Testis (tissue), 3 donors: ENCODE results near the gene SLC24A2. TPM values are rescaled to one million over a fixed set of nuclear protein-coding genes. Genes with fewer than 3 reads are reported as not detected.

Experiments used
- DNase-seq: peaks from one replicate; pipeline ENCODE4 v3.0.0-alpha.2; 2019
- H3K27ac ChIP-seq, 2 donors: fragments of 200-600 bp; sonication (generic); one replicate each; pipeline ENCODE4 v1.5.1; 2019
- H3K27me3 ChIP-seq: fragments of 200-600 bp; sonication (generic); one replicate; pipeline ENCODE4 v1.5.1; 2019
- H3K36me3 ChIP-seq: fragments of 200-600 bp; sonication (generic); one replicate; pipeline ENCODE4 v1.5.1; 2017; ENCODE audit warnings: low read depth; ENCODE audit errors: missing control alignments
- H3K4me1 ChIP-seq: fragments of 200-600 bp; sonication (generic); one replicate; pipeline ENCODE4 v1.5.1; 2019
- H3K4me3 ChIP-seq, 2 donors: fragments of 200-600 bp; sonication (generic); one replicate each; pipeline ENCODE4 v1.5.1; 2017 to 2019
- H3K9me3 ChIP-seq: fragments of 200-600 bp; sonication (generic); one replicate; pipeline ENCODE4 v1.5.1; 2017
- POLR2A ChIP-seq: fragments of 450-650 bp; IDR thresholded peaks from one replicate; pipeline ENCODE4 v1.6.1; 2017; ENCODE audit warnings: antibody characterized with exemption, mild to moderate bottlenecking, moderate library complexity
- WGBS, 2 donors: methylation state at CpG; one replicate each; pipeline ENCODE4 v1.1.5; 2018; 5-methylcytosine and 5-hydroxymethylcytosine counted together
- intact Hi-C: fragments of 100-400 bp; cut with DNase I; formaldehyde crosslinking; loops from one replicate; pipeline ENCODE4 v1.15.1; 2023; ENCODE audit warnings: low total_unique reads
- polyA plus RNA-seq: library from polyadenylated mRNA; stranded (reverse); fragments of 350-450 nt; fragmentation: Illumina TruSeq; extraction: RNeasy Lipid Tissue Mini Kit (QIAGEN cat#74804); gene quantifications from one replicate; pipeline ENCODE4 v1.2.3, GENCODE V29; 2014; ENCODE audit warnings: low read depth, low replicate concordance; ENCODE audit not compliant: insufficient read depth
- total RNA-seq, 2 donors: library from RNA; depleted of rRNA; stranded (reverse); fragments of >200 nt; gene quantifications; one replicate each; pipeline ENCODE4 v1.2.3, GENCODE V29; 2016
- TF ChIP-seq, protein P1 (sequence below), 3 experiments: fragments of 450-650 bp in 2 of 3; fragments of 200-600 bp in 1 of 3; sonication (generic) in 1 of 3; IDR thresholded peaks; one replicate each; pipeline ENCODE4 v1.5.1; 2016 to 2019; ENCODE audit warnings: antibody characterized with exemption in 3 of 3, mild to moderate bottlenecking in 2 of 3, moderate library complexity in 1 of 3

Gene SLC24A2
- total and polyA plus RNA-seq, 3 donors from 2014 or later = 0.40 to 1.7 (median 1.7) TPM

DNA sequence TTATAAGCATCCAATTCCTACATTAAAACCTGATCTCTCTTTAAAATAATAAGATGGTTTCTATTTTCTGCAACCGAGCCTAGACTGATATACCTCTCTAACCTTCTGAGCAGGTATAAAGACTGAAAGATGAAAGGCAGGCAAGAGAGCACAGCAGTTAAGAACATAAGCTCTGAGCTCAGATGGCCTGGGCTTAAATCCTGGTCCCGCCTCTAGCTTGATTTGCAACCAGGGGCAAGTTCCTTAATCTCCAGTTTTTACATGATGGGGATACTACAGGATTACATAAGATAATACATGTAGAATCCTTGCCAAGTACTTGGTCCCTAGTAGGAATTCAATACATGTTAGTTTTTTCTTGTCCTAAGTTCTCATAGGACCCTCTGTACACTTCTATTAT is 33.9 kb downstream of the SLC24A2 start:
- H3K4me1 ChIP-seq = no peaks in the 10 kb centered on the region
- intact Hi-C loops = no loop called here
- no peaks in the 10 kb centered on the region for H3K9me3 ChIP-seq
- no peak for DNase-seq
- no peak overlapping the region for H3K27ac ChIP-seq
- TF ChIP-seq, protein P1, sequence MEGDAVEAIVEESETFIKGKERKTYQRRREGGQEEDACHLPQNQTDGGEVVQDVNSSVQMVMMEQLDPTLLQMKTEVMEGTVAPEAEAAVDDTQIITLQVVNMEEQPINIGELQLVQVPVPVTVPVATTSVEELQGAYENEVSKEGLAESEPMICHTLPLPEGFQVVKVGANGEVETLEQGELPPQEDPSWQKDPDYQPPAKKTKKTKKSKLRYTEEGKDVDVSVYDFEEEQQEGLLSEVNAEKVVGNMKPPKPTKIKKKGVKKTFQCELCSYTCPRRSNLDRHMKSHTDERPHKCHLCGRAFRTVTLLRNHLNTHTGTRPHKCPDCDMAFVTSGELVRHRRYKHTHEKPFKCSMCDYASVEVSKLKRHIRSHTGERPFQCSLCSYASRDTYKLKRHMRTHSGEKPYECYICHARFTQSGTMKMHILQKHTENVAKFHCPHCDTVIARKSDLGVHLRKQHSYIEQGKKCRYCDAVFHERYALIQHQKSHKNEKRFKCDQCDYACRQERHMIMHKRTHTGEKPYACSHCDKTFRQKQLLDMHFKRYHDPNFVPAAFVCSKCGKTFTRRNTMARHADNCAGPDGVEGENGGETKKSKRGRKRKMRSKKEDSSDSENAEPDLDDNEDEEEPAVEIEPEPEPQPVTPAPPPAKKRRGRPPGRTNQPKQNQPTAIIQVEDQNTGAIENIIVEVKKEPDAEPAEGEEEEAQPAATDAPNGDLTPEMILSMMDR (IDR thresholded peaks at IDR 0.05) = no peak
- no peak for TF ChIP-seq POLR2A
- no peaks in the 10 kb centered on the region for H3K36me3 ChIP-seq
- H3K4me3 ChIP-seq = no peak overlapping the region
- no peaks in the 10 kb centered on the region for H3K27me3 ChIP-seq
- WGBS, 2 donors = 90 to 92% methylated on average over 2 of the region's 2 CpGs

DNA sequence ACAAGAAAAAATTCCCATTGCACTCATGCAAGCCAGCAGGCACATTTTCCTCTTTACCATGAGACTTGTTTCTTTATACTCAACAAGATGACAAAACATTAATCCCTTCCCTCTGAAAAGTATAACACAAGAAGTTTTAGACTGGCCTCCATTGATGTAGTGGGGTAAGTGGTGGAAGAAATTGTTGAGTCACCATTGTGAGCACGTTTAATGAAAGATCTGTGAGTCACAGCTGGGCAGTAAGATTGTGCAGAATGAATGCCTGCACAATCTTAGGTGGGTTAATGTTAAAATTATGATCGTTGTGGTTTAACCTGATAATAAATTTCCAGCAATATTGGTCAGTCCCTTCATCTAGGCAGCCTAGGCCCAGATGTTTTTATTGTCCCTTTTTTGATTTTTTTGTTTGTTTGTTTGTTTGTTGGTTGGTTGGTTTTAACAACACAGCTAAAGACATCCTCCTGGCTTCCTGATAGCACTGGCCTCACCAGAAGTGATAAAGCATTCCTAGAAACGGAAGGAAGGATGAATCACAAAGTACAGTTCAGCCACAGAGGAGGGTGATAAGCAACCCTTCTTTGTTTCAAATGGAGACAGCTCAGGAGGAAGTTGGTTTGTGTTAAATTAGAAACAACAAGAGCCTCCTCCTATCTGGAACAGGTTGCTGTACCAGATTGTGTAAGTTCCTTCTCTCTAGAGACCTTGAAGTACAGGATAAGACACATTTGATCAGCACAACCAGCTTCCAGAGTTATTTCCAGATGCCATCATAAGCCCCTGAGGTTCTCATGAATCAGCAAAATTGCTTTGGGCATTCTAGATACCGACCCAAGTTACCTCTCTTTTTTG is 40.3 kb downstream of the SLC24A2 start:
- no peak for DNase-seq
- Histone ChIP-seq H3K27ac (no peak overlapping the region), H3K9me3 (no peaks in the 10 kb centered on the region), H3K36me3 (no peaks in the 10 kb centered on the region), H3K27me3 (no peaks in the 10 kb centered on the region), H3K4me1 (no peaks in the 10 kb centered on the region), H3K4me3 (no peak overlapping the region)
- intact Hi-C loops = no loop called here
- TF ChIP-seq, protein P1 (IDR thresholded peaks at IDR 0.05) = no peak
- TF ChIP-seq POLR2A = no peak
- WGBS, 2 donors = 55% methylated on average over 4 of the region's 4 CpGs

DNA sequence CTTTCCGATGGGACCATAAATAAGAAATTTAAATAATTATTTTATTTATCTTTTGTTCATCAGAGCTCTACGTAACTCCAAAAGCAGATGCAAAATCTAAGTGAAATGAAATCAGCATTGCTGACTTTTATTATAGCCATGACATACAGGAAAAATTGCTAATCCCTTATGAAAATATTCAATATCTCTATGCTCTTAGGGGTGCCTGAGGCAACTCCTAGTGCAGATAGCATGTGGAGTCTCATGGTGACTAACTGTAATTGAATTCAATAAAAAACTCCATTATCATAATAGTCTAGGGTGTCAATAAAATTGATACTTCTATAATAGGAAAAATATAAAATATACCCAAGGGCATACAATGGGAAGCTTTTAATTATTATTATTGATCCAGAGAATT is 42.6 kb downstream of the SLC24A2 start:
- no peak overlapping the region for H3K4me3 ChIP-seq
- DNase-seq = no peak
- no peaks in the 10 kb centered on the region for H3K27me3 ChIP-seq
- TF ChIP-seq POLR2A = no peak
- TF ChIP-seq, protein P1 (IDR thresholded peaks at IDR 0.05) = no peak
- 87 to 90% methylated on average over 2 of the region's 2 CpGs for WGBS, 2 donors
- no peaks in the 10 kb centered on the region for H3K36me3 ChIP-seq
- H3K27ac ChIP-seq = no peak overlapping the region
- H3K9me3 ChIP-seq = no peaks in the 10 kb centered on the region
- intact Hi-C loops = no loop called here
- H3K4me1 ChIP-seq = no peaks in the 10 kb centered on the region

DNA sequence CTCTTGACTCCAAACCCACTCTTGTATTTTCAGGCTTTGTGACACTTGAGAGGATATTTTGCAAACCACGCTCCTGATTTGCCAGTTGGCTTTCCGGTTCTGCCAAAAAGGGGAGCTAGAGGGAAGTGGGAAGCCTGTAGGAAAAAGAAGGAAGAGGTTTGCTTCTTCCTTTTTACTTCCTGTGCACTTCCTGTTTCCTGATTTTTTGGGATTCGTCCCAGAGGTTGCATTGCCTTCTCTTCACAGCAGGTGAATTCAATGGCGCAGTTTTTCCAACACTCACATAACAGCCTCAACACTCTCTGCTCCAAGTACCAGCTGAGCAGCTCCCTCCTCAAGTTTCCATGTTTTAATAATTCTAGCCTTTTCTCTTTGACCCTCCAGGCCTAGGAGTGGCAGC is 47.7 kb downstream of the SLC24A2 start:
- WGBS, 2 donors = 73 to 90% methylated on average over 4 of the region's 4 CpGs

More for the DNA sequence above, 47.7 kb downstream of the SLC24A2 start:
- TF ChIP-seq POLR2A = no peak
- no peaks in the 10 kb centered on the region for H3K9me3 ChIP-seq
- no peaks in the 10 kb centered on the region for H3K4me1 ChIP-seq
- no peaks in the 10 kb centered on the region for H3K36me3 ChIP-seq
- no peak for DNase-seq
- H3K27me3 ChIP-seq = no peaks in the 10 kb centered on the region
- no peak overlapping the region for H3K27ac ChIP-seq
- no peak overlapping the region for H3K4me3 ChIP-seq
- intact Hi-C loops = no loop called here
